WTC11 (cell line): ENCODE results near the gene TMEM52. TPM values are rescaled to one million over a fixed set of nuclear protein-coding genes. Genes with fewer than 3 reads are reported as not detected.

Source experiments
- ATAC-seq: fragments of 200-7000 bp; cut with Tn5 transposase; 2 replicates; pipeline ENCODE4 v1.10.0; 2021; ENCODE audit warnings: mild to moderate bottlenecking, moderate library complexity
- CTCF ChIA-PET: fragments of 300-600 bp; sonication (Branson Sonifier 250); formaldehyde crosslinking; loops from one replicate; lab custom pipeline; 2021; ENCODE audit warnings: antibody characterized with exemption; lab: Charles Lee
- POLR2A ChIA-PET: fragments of 350-600 bp; sonication (Branson Sonifier 250); formaldehyde crosslinking; loops from one replicate; lab custom pipeline; 2021; ENCODE audit warnings: antibody characterized with exemption; lab: Charles Lee
- DNase-seq: peaks from one replicate; pipeline ENCODE4 v3.0.0; 2021; ENCODE audit warnings: low spot score
- H3K27ac Mint-ChIP-seq: 2 replicates; pipeline ENCODE4 v1.8.0; 2021; ENCODE audit warnings: mixed read lengths
- H3K27me3 Mint-ChIP-seq: 2 replicates; pipeline ENCODE4 v1.8.0; 2021; ENCODE audit warnings: low read depth, mild to moderate bottlenecking, moderate library complexity, mixed read lengths
- H3K36me3 Mint-ChIP-seq: 2 replicates; pipeline ENCODE4 v1.8.0; 2021; ENCODE audit warnings: mixed read lengths
- H3K4me1 Mint-ChIP-seq: 2 replicates; pipeline ENCODE4 v1.8.0; 2022; ENCODE audit warnings: mixed read lengths
- H3K4me3 Mint-ChIP-seq: 2 replicates; pipeline ENCODE4 v1.8.0; 2021; ENCODE audit warnings: mild to moderate bottlenecking, moderate library complexity, mixed read lengths
- H3K9me3 Mint-ChIP-seq: 2 replicates; pipeline ENCODE4 v1.8.0; 2021; ENCODE audit warnings: mixed read lengths
- ATF1 ChIP-seq: sonication (generic); formaldehyde crosslinking; IDR thresholded peaks from 2 replicates; pipeline ENCODE4 v1.8.1; 2023; ENCODE audit warnings: mild to moderate bottlenecking, moderate library complexity, missing genetic modification reagents
- CREB1 ChIP-seq: sonication (generic); formaldehyde crosslinking; IDR thresholded peaks from 2 replicates; pipeline ENCODE4 v1.8.0; 2023; ENCODE audit warnings: mild to moderate bottlenecking, missing genetic modification reagents
- KAT7 ChIP-seq: sonication (generic); formaldehyde crosslinking; IDR thresholded peaks from 2 replicates; pipeline ENCODE4 v1.8.1; 2023; ENCODE audit warnings: missing genetic modification reagents, mild to moderate bottlenecking, borderline replicate concordance
- MXD4 ChIP-seq: fragments of 250-450 bp; sonication (Bioruptor Pico); IDR thresholded peaks from 2 replicates; pipeline ENCODE4 v1.8.0; 2021; ENCODE audit warnings: mild to moderate bottlenecking, moderate library complexity, borderline replicate concordance
- NR3C1 ChIP-seq: sonication (generic); formaldehyde crosslinking; conservative IDR thresholded peaks from 2 replicates; pipeline ENCODE4 v1.8.1; 2023; ENCODE audit warnings: low read depth, mild to moderate bottlenecking, missing genetic modification reagents
- SMAD3 ChIP-seq: sonication (generic); formaldehyde crosslinking; IDR thresholded peaks from 2 replicates; pipeline ENCODE4 v1.8.0; 2022; ENCODE audit warnings: missing genetic modification reagents, mild to moderate bottlenecking, borderline replicate concordance
- TCF7 ChIP-seq: sonication (generic); formaldehyde crosslinking; IDR thresholded peaks from 2 replicates; pipeline ENCODE4 v1.8.0; 2022; ENCODE audit warnings: mild to moderate bottlenecking, low read depth, missing genetic modification reagents, moderate library complexity
- TEAD1 ChIP-seq: sonication (generic); formaldehyde crosslinking; IDR thresholded peaks from 2 replicates; pipeline ENCODE4 v1.8.0; 2022; ENCODE audit warnings: mild to moderate bottlenecking, missing genetic modification reagents
- ZBTB21 ChIP-seq: sonication (generic); formaldehyde crosslinking; IDR thresholded peaks from 2 replicates; pipeline ENCODE4 v1.8.1; 2023; ENCODE audit warnings: mild to moderate bottlenecking, missing genetic modification reagents, borderline replicate concordance
- ZNF219 ChIP-seq: sonication (generic); formaldehyde crosslinking; IDR thresholded peaks from 2 replicates; pipeline ENCODE4 v1.8.0; 2023; ENCODE audit warnings: missing genetic modification reagents, mild to moderate bottlenecking, borderline replicate concordance
- ZNF671 ChIP-seq: fragments of 250-450 bp; sonication (Bioruptor Pico); IDR thresholded peaks from 2 replicates; pipeline ENCODE4 v1.8.0; 2021; ENCODE audit warnings: mild to moderate bottlenecking
- total RNA-seq: library from RNA; stranded (reverse); gene quantifications from 3 replicates; pipeline ENCODE4 v1.2.3, GENCODE V29; 2021
- TF ChIP-seq, protein P1 (sequence below): sonication (generic); formaldehyde crosslinking; IDR thresholded peaks from 2 replicates; pipeline ENCODE4 v1.8.0; 2022; ENCODE audit warnings: mild to moderate bottlenecking, missing genetic modification reagents
- TF ChIP-seq, protein P2 (sequence below): sonication (generic); formaldehyde crosslinking; IDR thresholded peaks from 2 replicates; pipeline ENCODE4 v1.8.1; 2022; ENCODE audit warnings: mild to moderate bottlenecking, moderate library complexity, missing genetic modification reagents
- TF ChIP-seq, protein P3 (sequence below): sonication (generic); formaldehyde crosslinking; IDR thresholded peaks from 2 replicates; pipeline ENCODE4 v1.8.1; 2022; ENCODE audit warnings: missing genetic modification reagents, borderline replicate concordance
- TF ChIP-seq, protein P4 (sequence below): sonication (generic); formaldehyde crosslinking; IDR thresholded peaks from 2 replicates; pipeline ENCODE4 v1.8.1; 2023; ENCODE audit warnings: mild to moderate bottlenecking, moderate library complexity, missing genetic modification reagents
- TF ChIP-seq, protein P5 (sequence below): fragments of 250-450 bp; sonication (Bioruptor Pico); IDR thresholded peaks from 2 replicates; pipeline ENCODE4 v1.9.0; 2021; ENCODE audit warnings: mild to moderate bottlenecking
- TF ChIP-seq, protein P6 (sequence below): sonication (generic); formaldehyde crosslinking; IDR thresholded peaks from 2 replicates; pipeline ENCODE4 v1.8.0; 2022; ENCODE audit warnings: mild to moderate bottlenecking, missing genetic modification reagents

Gene TMEM52
- total RNA-seq, 1 experiment from 2014 or later = 21.9 TPM

DNA sequence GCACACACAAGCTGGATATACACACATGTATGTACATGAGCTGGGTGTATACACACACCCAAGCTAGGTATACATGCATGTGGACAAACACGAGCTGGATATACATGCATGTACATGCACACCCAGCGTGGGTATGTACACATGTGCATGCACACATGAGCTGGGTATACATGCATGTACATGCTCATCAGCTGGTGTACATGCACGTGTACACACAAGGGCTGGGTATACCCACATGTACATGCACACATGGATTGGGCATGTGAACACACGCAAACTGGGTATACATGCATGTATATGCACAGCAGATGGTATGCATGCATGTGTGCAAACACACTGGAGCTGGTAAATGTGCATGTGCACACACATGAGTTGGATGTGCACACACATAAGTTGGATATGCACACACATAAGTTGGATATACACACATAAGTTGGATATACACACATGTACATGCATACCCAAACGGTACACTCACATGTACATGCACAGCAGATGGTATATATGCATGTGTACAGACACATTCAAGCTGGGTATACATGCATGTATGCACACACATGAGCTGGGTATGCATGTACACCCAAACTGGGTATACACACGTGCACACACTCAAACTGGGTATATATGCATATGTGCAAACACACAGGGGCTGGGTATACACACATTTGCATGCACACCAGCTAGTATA lies 20.7 kb downstream of the TMEM52 start:
- no peak for ATAC-seq
- CTCF ChIA-PET = interaction anchor here (1.0 to 3.1 kb wide), 6 partner anchors 11 to 147 kb away, joined by 3 to 30 read pairs (median 6); partner anchors contain the start of gene NADK
- Mint-ChIP-seq H3K4me1 (peaks cover 17% of the 10 kb centered on the region), H3K27me3 (peaks cover 2% of the 10 kb centered on the region; the same call in 1 of the 2 replicates), H3K4me3 (no peak overlapping the region), H3K27ac (no peak overlapping the region), H3K36me3 (no peaks in the 10 kb centered on the region), H3K9me3 (peaks cover 8% of the 10 kb centered on the region)
- TF ChIP-seq, protein P1, sequence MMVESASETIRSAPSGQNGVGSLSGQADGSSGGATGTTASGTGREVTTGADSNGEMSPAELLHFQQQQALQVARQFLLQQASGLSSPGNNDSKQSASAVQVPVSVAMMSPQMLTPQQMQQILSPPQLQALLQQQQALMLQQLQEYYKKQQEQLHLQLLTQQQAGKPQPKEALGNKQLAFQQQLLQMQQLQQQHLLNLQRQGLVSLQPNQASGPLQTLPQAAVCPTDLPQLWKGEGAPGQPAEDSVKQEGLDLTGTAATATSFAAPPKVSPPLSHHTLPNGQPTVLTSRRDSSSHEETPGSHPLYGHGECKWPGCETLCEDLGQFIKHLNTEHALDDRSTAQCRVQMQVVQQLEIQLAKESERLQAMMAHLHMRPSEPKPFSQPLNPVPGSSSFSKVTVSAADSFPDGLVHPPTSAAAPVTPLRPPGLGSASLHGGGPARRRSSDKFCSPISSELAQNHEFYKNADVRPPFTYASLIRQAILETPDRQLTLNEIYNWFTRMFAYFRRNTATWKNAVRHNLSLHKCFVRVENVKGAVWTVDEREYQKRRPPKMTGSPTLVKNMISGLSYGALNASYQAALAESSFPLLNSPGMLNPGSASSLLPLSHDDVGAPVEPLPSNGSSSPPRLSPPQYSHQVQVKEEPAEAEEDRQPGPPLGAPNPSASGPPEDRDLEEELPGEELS = no peak
- TF ChIP-seq ZNF219 (no peak), ZNF671 (CRISPR knock-in tag) (no peak), CREB1 (no peak), TCF7 (CRISPR knock-in tag) (no peak), KAT7 (CRISPR knock-in tag) (no peak), TEAD1 (no peak), ATF1 (CRISPR knock-in tag) (no peak), SMAD3 (CRISPR knock-in tag) (no peak), ZBTB21 (no peak), MXD4 (CRISPR knock-in tag) (no peak), NR3C1 (CRISPR knock-in tag) (no peak)
- TF ChIP-seq, protein P2, sequence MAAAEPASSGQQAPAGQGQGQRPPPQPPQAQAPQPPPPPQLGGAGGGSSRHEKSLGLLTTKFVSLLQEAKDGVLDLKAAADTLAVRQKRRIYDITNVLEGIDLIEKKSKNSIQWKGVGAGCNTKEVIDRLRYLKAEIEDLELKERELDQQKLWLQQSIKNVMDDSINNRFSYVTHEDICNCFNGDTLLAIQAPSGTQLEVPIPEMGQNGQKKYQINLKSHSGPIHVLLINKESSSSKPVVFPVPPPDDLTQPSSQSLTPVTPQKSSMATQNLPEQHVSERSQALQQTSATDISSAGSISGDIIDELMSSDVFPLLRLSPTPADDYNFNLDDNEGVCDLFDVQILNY (CRISPR knock-in tag) = no peak
- TF ChIP-seq, protein P3, sequence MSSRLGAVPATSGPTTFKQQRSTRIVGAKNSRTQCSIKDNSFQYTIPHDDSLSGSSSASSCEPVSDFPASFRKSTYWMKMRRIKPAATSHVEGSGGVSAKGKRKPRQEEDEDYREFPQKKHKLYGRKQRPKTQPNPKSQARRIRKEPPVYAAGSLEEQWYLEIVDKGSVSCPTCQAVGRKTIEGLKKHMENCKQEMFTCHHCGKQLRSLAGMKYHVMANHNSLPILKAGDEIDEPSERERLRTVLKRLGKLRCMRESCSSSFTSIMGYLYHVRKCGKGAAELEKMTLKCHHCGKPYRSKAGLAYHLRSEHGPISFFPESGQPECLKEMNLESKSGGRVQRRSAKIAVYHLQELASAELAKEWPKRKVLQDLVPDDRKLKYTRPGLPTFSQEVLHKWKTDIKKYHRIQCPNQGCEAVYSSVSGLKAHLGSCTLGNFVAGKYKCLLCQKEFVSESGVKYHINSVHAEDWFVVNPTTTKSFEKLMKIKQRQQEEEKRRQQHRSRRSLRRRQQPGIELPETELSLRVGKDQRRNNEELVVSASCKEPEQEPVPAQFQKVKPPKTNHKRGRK (CRISPR knock-in tag) = no peak
- TF ChIP-seq, protein P4, sequence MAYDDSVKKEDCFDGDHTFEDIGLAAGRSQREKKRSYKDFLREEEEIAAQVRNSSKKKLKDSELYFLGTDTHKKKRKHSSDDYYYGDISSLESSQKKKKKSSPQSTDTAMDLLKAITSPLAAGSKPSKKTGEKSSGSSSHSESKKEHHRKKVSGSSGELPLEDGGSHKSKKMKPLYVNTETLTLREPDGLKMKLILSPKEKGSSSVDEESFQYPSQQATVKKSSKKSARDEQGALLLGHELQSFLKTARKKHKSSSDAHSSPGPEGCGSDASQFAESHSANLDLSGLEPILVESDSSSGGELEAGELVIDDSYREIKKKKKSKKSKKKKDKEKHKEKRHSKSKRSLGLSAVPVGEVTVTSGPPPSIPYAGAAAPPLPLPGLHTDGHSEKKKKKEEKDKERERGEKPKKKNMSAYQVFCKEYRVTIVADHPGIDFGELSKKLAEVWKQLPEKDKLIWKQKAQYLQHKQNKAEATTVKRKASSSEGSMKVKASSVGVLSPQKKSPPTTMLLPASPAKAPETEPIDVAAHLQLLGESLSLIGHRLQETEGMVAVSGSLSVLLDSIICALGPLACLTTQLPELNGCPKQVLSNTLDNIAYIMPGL (CRISPR knock-in tag) = no peak
- TF ChIP-seq, protein P5, sequence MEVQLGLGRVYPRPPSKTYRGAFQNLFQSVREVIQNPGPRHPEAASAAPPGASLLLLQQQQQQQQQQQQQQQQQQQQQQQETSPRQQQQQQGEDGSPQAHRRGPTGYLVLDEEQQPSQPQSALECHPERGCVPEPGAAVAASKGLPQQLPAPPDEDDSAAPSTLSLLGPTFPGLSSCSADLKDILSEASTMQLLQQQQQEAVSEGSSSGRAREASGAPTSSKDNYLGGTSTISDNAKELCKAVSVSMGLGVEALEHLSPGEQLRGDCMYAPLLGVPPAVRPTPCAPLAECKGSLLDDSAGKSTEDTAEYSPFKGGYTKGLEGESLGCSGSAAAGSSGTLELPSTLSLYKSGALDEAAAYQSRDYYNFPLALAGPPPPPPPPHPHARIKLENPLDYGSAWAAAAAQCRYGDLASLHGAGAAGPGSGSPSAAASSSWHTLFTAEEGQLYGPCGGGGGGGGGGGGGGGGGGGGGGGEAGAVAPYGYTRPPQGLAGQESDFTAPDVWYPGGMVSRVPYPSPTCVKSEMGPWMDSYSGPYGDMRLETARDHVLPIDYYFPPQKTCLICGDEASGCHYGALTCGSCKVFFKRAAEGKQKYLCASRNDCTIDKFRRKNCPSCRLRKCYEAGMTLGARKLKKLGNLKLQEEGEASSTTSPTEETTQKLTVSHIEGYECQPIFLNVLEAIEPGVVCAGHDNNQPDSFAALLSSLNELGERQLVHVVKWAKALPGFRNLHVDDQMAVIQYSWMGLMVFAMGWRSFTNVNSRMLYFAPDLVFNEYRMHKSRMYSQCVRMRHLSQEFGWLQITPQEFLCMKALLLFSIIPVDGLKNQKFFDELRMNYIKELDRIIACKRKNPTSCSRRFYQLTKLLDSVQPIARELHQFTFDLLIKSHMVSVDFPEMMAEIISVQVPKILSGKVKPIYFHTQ (CRISPR knock-in tag) = no peak
- TF ChIP-seq, protein P6, sequence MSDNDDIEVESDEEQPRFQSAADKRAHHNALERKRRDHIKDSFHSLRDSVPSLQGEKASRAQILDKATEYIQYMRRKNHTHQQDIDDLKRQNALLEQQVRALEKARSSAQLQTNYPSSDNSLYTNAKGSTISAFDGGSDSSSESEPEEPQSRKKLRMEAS (CRISPR knock-in tag) = no peak
- POLR2A ChIA-PET = no interaction called here
- DNase-seq = no peak
